Measurements from ENCODE around the gene TRAK1.

DNA sequence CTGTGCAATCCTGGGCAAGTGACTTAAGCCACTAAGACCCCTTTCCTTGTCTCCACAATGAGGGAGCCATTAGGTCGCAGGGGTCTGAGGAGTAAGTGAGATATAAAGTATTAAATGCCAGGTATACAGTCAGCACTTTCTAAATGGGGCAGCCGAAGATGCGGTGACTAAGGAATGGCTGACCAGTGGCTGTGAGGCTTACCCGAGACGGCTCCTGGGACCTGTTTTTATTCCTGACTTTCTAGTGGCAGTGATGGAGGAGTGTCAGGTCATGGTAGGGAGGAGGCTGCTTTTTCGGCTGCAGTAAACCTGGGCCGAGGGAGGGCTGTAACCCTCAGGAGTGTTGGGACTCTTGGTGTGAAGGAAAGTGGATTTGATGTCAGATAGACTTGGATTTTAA, 52.3 kb downstream of the TRAK1 start:
- TF ChIP-seq POLR2AphosphoS5 (IDR thresholded peaks at IDR 0.05), result no peak
- TF ChIP-seq, protein P1, sequence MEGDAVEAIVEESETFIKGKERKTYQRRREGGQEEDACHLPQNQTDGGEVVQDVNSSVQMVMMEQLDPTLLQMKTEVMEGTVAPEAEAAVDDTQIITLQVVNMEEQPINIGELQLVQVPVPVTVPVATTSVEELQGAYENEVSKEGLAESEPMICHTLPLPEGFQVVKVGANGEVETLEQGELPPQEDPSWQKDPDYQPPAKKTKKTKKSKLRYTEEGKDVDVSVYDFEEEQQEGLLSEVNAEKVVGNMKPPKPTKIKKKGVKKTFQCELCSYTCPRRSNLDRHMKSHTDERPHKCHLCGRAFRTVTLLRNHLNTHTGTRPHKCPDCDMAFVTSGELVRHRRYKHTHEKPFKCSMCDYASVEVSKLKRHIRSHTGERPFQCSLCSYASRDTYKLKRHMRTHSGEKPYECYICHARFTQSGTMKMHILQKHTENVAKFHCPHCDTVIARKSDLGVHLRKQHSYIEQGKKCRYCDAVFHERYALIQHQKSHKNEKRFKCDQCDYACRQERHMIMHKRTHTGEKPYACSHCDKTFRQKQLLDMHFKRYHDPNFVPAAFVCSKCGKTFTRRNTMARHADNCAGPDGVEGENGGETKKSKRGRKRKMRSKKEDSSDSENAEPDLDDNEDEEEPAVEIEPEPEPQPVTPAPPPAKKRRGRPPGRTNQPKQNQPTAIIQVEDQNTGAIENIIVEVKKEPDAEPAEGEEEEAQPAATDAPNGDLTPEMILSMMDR (IDR thresholded peaks at IDR 0.05), result no peak

All from breast epithelium (tissue), 3 donors.